HT1080 (cell line): Measurements from ENCODE around the gene CAT. TPM values are rescaled to one million over a fixed set of nuclear protein-coding genes. Genes with fewer than 3 reads are reported as not detected.

Source experiments
- DNase-seq: peaks from one replicate; pipeline ENCODE4 v3.0.0-alpha.2; 2015; ENCODE audit warnings: low read depth
- total RNA-seq: library from RNA; depleted of rRNA; stranded (reverse); fragments of >200 nt; shearing (Covaris generic); gene quantifications from 2 replicates; pipeline ENCODE4 v1.2.3, GENCODE V29; 2014

CAT gene
- total RNA-seq, 1 experiment from 2014 or later, result 34.1 TPM

- DNase-seq, result no peak
Observed at GRCh38 chr11:34458525-34458924, 19.8 kb downstream of the CAT start.

GRCh38 chr11:34459507-34460162 is 20.9 kb downstream of the CAT start:
- no peak for DNase-seq

- DNase-seq, result no peak
Observed at GRCh38 chr11:34460278-34460677, 21.5 kb downstream of the CAT start.

- DNase-seq, result no peak
Observed at GRCh38 chr11:34461215-34461614, 22.5 kb downstream of the CAT start.

GRCh38 chr11:34464591-34465051 is 25.9 kb downstream of the CAT start:
- no peak for DNase-seq

GRCh38 chr11:34466802-34467488 is 28.2 kb downstream of the CAT start:
- DNase-seq, result no peak

- peak; percentile 47 for DNase-seq
Observed at GRCh38 chr11:34468209-34468841, 29.6 kb downstream of the CAT start.

GRCh38 chr11:34473603-34474169 is 35.0 kb downstream of the CAT start:
- DNase-seq, result no peak

- no peak for DNase-seq
Observed at GRCh38 chr11:34475656-34476055, 36.9 kb downstream of the CAT start.

- no peak for DNase-seq
Observed at GRCh38 chr11:34476849-34477248, 38.1 kb downstream of the CAT start.

- no peak for DNase-seq
Observed at GRCh38 chr11:34478845-34479663, 40.3 kb downstream of the CAT start.

- peak; percentile 14 for DNase-seq
Observed at GRCh38 chr11:34480314-34480713, 41.6 kb downstream of the CAT start.

GRCh38 chr11:34481307-34481706 is 42.6 kb downstream of the CAT start:
- DNase-seq, result no peak

- DNase-seq, result no peak
Observed at GRCh38 chr11:34483106-34483874, 44.6 kb downstream of the CAT start.

GRCh38 chr11:34487430-34487829 is 48.7 kb downstream of the CAT start:
- DNase-seq, result no peak

GRCh38 chr11:34488855-34489557 is 50.3 kb downstream of the CAT start:
- no peak for DNase-seq

- DNase-seq, result no peak
Observed at GRCh38 chr11:34490304-34490703, 51.6 kb downstream of the CAT start.

- peak; percentile 49 for DNase-seq
Observed at GRCh38 chr11:34492806-34493414, 54.2 kb downstream of the CAT start.

GRCh38 chr11:34493468-34493867 is 54.7 kb downstream of the CAT start:
- no peak for DNase-seq
